COLO829 (cell line): ENCODE data around the gene PRR29.
A peak's percentile ranks its signal among the peaks of the same experiment; 100 is the strongest.
"Not testable (repeated sequence)": the region's sequence is repeated elsewhere in the genome, so short reads cannot be mapped to it uniquely, and the experiment has no call there.

Experiments used
- DNase-seq: peaks from one replicate; pipeline ENCODE4 v3.0.0; 2012; ENCODE audit warnings: low spot score

PRR29 gene

DNA sequence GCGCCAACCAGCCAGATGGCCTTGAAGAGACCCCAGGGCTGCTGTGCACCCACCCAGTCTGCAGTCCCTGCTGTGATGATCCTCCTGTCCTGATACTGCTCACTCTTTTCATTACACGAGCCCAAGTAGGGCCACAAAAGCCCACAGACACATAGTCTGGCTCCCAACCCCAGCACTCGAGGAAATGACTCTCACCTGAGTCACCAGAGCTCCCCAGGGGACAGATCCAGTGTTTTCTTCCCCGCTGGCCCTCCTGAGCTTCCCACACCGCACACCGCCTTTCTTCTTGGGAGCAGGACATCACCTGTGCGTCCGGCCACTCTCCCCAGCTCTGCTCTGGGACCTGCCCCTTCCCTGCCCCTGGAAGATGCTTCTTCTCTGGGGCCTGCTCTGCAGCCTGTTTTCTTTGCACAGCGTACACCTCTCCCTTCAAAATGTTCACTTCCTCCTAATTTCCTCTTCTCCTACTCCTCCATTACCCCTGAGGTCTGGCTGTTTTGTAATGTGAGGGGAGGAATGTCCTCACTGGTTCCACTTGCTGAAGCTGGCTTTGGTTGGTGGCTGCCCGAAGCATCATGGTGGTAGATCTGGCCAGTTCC, 23.5 kb upstream of the PRR29 start:
- DNase-seq, result peak; percentile 20

DNA sequence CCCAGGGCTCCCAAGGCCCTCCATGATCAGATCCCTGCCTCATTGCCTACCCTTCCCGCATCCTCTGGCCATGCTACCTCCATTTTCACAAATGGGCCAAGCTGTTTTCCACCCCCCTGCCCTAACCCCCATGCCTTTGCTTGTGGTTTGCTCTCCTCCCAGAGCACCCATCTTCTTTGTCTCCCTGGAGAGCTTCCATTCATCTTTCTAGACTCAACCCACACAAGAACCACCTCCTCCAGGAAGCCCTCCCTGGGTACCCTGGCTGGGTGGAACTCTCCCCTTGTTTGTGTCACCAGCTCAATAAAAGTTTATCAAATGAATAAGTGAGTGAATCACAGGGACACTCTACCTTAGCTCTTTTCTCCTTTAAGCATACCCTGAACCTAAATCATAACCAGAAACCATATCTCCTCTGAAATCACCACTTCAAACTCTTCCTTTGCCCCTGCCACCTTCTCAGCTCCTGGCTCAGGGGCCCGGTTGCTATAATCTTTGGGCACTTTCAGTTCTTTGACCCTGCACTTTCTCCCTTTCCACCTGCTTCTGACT, 22.5 kb upstream of the PRR29 start:
- DNase-seq, result no peak

DNA sequence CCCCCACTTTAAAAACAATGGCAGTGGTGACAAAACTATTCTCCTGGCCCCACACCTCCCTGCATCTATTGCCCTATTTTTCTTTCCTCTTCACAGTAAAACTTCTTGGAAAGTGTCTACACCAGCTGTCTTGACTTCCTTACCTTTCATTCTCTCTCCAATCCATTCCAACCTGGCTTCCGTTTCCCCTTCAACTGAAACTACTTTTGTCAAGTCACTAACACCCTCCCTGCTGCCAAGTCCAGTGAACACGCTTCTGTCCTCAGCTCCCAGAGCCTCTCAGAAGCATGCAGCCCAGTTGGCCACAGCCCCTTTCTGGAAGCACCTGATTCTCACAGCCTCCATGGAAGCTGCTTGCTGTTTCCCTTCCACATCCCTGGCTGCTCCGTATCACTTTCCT, 21.4 kb upstream of the PRR29 start:
- DNase-seq, result no peak

DNA sequence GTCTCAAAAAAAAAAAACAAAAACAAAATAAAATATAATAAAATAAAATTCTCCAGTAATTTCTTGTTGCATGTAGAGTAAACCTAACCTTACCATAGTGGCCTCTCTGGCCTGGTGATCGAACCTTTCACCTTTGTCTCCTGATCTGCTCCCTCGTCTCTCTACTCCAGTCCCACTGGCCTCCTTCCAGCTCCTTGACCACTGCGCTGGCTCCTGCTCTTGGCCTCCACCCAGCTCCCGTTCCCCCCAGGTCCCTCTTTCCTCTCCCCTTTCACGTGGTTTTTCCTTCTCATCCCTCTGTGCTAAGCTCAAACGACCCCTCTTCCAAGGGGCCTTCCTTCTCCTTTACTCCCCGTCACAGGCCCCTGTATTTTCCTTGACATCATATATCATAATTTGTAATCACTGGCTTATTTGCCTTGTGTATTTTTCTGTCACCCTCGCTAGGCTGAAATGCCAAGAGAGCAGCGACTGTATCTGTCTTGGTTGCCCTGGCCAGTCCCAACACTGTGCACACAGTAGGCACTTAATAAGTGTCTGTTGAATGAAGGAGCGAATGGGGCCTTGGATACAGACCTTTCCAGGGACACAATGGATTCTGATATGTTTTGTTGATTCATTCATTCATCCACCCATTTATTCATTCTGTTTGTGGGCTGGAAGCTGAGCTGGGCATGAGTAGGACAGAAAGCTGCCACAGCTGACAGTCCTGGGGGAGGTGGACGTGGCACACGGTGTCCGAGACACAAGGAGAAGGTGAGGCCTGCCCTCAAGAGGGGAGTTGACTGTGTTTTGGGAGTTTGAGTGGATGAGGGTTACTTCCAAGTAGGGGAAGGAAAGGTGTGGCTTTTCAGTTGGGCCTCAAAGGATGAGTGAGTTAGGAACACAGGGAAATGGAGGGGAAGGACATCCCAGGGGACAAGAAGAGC, 19.6 kb upstream of the PRR29 start:
- DNase-seq, result no peak

DNA sequence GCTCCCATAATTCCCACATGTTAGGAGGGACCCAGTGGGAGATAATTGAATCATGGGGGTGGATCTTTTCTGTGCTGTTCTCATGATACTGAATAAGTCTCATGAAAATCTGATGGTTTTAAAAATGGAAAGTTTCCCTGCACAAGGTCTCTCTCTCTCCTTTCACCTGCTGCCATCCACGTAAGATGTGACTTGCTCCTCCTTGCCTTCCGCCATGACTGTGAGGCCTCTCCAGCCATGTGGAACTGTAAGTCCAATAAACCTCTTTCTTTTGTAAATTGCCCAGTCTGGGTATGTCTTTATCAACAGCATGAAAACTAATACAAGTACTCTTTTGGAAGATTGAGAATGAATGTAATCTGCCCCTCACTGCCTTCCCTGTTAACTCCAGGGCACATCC, 15.5 kb upstream of the PRR29 start:
- DNase-seq, result not testable (repeated sequence)

DNA sequence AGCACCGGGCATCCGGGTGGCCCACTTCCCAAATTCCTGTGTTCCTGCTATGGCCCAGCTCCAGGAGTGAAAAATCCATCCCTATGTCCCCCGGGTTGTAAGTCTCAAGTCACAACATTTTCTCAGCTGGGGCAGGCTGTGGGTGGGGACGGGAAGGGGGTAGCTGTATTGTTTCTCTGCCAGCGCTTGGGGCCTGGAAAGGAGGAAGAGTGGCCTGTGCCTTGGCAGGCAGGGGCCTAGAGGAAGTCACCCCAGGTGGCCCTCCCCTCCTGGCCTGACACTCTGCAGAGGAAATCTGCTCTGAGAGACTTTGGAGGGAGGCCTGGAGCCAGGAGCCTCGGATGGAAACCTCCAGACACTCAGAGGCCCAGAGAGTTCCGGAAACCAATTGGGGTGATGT, 14.8 kb upstream of the PRR29 start:
- DNase-seq, result no peak

DNA sequence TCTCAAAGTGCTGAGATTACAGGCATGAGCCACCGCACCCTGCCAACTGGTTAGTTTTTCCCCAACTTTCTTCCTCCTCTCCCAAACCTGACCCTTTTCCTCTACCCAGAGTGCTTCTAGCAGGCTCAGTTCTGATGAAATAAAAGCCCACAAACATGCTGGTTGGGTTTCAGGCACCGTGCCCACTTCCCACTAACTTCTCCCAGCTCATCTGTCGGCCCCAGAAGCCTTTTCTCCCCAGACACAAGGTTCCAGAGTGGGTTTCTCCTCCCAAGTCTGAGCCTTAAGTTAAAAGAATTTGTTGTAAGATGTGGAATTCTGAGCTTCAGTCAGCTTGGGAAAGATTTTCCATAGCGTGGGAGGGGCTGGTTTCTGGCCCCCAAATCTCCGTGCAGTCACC, 13.9 kb upstream of the PRR29 start:
- no peak for DNase-seq

DNA sequence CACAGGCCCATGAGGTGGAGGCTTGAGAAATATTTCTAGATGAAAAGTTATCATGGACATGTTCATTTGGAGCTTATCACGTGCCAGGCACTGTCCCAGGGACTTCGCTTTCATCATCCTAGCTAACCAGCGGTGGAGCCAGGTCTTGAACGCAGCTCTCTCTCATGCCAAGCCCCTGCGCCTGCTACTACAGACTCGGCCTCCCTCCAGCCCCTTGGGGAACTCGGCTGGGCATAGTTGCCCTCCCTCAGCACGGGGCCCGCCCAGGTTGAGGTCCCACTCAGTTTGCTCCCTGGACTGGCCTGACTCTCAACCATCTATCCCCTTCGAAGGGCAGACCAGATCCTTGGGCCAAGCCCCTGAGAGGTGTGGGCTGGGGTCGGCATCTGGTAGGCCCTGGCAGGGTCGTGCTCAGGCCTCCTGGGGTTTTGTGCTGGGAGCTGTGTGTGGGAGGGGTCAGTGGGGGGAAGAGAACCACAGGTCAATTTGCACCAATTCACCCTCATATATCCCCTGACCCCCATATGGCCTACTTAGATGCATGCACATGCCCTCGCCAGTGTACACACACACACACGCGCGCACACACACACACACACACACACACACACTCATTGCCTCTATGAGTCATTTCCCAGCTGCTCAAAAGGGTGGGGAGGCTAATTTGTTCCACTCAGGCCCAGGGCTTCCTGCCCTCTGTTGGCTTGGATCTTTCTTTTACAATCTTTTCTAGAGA, 13.3 kb upstream of the PRR29 start:
- peak; percentile 66 for DNase-seq

DNA sequence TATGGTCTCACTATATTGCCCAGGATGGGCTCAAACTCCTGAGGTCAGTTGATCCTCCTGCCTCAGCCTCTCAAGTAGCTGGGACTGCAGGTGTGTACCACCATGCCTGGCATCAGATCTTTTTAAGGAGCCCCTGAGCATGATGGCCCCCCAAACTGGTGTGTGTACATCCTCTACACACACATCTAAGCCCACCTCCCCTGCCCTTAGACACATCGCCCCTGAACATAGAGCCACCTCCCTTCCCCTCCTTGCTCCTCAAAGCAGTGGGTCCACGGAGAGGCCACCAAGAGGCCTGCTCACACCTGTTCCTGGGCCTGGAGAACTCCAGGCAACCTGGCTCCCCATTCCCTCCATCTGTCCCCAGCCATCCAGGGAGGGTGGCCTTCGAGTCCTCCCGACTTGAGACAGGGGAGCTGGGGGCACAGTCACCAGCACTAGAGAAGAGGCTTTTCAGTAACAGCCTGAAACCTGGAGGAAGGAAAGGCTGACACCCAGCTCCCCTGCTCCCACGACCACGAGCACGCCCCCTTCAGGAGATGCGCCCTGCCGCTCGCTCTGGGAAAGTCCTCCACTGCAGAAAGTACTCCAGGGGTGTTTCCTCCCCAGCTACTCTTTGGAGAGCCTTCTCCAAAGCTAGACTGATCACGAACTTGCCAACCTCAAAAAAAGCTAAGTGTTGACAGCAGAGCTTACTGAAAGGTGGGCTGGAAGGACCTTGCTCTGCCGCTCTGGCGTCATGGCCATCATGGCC, 12.6 kb upstream of the PRR29 start:
- no peak for DNase-seq

DNA sequence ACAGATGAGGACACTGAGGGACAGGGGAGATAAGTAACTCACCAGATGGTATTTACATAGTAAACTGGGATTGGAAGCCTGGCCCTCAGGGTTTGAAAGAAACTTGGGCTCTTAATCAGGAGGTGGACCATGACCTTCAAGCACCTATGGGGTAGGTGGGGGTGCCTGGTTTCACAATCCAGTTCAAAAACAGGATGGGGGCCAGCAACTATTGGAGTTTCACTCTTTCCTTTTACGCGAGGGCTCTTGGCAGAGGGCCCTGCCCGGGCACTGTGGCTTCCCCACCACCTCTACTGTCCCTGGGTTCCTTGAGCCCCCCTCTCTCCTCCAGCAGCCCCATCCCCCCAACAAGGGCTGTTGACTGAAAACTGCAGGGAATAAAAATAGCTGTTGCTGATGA, 11.3 kb upstream of the PRR29 start:
- no peak for DNase-seq

DNA sequence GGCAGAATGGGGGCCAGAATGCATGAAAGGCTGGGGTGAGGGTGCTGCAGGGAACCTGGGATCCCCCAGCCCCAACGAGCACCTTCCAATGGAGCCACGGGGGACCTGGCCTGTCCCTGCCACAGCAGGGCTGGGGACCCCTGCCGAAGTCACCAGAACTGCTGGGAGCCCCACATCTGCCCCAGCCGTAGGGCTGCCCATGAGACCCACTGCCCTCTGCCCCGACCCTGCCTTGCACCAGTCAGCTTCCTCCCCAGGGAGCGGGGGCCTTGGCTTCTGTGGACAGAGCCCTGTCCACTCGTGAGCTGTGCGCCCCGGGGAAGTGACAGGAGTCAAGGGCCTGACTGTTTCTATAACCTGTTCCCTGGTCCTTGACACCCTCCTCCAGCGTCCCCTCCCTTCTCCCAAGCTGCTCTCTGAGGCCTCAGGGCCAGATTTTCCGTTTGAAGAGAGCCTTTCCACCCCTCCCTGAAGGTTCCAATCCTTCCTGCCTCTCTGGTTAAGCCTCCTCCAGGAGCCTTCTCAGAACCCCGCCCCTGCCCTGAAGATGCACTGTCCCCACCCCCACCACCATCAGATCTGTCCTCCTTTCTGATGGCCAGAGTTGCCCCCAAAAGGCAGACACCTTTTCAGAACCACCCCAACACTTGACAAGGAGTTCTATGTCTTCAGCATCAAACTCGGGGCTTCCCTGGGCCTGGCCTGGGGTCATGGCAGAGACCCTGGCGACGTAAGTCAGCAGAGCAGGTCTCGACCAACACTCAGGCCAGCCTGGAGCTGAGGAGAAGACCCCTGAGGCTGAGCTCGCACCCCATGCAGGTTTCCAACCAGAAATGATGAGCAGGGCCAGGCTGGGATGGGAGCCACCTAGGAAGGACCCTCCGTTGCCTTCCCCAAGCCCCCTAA, 10.7 kb upstream of the PRR29 start:
- DNase-seq, result no peak

DNA sequence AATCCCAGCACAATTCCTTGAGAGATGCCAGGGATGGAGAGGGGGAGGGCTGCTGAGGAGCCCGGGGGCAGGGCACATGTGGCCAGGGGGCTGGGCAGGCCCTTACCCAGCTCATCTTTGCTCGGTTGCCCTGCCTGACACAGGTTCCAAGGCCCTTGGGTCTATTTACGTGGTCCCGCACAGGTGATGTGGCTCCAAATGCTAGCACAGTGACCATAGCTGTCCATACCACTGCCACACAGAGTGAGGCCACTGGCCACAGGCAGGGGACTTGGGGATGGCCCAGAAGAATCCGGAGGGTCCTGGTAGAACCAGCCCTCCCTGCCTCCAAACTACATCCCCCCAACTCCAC, 10.0 kb upstream of the PRR29 start:
- no peak for DNase-seq

DNA sequence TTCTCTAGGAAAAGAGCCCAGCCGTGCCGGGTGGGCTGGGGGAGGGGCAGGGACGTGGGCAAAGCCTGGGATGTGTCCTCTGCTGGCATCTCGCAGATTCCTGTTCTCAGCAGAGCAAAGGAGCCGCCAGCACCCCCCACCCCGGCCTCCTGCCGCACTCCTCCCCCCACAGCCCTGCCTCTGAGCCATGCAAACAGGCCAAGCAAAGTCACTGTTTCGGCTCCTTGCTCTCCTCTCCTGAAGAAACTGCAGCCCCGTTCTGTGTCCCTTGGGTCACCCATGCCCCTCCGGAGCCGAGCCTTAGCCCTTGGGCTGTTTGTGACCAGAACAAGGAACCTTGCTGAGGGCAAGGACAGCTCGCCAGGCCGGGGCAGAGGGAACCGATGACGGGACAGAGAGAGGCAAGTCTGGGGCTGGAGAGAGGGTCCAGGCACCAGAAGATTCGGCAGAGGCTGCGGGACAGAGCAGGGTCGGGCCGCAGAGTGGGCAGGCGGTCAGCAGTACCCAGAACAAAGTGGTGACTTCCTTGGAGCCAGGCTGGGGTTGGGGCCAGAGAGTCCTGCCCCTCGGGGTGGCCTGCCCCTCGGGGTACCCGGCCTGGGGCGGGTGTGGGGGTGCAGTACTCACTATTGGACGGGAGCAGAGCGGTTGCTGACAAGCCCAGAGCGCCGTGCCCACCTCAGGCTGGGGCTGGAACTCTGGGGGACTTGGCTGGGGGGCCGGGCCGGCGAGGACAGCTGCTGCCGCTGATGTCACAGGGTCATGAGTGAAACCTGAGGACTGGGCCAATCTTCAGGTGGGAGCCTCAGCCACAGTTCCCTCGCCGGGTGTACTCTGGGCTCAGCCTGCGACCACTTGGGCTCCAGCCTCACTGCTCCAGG, 9.2 kb upstream of the PRR29 start:
- DNase-seq, result no peak

DNA sequence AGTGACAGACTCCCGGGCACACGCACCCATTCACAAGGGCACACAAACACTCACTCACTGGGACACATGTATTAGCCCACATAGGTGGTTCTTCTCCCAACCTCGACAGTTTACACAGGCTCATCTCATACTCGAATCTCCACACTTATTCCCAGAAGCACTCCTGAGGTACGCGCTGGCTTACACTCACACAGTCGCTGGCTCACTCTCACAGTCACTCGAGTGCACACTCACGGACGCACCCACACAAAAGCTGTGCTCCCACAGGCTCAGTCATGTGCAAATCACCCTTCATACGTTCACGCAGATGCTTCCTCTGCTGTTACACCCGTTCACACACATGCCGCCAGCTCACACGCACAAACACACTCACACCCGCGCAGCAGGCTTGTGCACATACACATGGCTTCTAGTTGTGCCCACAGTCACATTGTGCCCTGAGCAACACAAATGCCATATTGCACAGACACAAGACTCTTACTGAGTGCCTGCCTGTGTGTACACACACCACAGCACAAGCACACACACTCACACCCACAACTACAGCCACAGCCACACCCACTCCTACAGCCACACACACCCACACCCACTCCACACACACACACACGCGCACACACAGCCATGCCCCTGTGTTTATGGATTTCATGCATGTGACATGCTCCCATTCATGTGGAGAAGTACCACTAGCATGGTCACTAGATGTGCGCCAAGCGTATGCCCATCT, 8.4 kb upstream of the PRR29 start:
- DNase-seq, result no peak

DNA sequence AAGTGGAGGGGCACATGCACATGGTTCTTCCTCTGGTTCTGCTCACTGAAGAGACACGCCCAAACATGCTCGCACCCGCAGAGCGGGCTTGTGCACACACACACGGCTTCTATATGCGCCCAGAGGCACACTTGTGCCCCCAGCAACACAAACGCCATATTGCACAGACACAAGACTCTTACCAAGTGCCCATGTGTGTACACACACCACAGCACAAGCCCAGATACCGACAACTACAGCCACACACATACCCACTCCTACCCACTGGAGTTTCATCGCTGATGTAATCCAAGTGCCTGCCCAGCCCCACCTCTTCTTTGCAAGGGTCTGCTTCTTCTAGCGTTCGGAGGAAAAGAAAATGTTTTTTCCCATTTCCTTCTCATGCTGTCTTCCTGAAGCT, 6.5 kb upstream of the PRR29 start:
- DNase-seq, result no peak

DNA sequence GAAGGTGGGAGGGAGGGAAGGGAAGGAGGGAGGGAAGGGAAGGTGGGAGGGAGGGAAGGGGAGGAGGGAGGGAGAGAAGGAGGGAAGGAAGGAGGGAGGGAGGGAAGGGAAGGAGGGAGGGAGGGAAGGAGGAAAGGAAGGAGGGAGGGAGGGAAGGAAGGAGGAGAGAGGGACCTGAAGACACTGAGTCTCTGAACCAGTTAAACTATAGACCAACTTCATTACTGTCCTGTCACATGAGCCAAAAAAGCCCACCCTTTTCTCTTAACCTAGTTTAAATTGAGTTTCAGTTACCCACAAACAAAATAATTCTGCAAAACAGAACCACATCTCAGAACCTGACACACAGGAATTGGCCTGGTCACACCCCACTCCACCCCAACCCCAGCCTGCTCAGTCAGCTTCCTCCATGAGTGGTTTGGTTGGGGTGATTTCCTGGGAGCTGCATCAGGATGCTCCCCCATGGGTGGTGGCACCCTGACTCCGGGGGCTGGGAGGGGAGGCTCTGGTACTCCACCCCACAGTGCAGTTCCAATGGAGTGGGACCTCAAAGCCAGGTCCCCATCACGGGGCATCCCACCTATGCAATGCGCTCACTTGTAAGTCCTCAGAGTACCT, 4.7 kb upstream of the PRR29 start:
- no peak for DNase-seq

DNA sequence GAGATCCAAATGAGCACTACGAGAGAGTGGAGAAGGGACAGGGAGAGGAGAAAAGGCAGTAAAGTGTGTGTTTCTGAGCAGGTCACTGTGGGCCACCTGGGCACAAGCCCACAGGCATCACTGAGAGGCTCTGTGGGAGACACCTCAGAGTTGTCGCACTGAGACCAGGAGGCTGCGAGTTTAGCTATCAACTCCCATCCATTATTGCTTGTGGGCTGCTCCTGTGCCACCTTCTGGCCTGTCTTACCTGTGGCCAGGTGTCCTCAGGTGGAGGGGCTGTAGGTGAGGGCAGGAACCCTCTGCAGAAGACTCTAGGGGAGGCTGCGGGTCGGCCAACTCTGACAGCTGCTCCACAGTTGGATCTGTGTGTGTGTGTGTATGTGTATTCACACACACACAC, 2.5 kb upstream of the PRR29 start:
- DNase-seq, result no peak

DNA sequence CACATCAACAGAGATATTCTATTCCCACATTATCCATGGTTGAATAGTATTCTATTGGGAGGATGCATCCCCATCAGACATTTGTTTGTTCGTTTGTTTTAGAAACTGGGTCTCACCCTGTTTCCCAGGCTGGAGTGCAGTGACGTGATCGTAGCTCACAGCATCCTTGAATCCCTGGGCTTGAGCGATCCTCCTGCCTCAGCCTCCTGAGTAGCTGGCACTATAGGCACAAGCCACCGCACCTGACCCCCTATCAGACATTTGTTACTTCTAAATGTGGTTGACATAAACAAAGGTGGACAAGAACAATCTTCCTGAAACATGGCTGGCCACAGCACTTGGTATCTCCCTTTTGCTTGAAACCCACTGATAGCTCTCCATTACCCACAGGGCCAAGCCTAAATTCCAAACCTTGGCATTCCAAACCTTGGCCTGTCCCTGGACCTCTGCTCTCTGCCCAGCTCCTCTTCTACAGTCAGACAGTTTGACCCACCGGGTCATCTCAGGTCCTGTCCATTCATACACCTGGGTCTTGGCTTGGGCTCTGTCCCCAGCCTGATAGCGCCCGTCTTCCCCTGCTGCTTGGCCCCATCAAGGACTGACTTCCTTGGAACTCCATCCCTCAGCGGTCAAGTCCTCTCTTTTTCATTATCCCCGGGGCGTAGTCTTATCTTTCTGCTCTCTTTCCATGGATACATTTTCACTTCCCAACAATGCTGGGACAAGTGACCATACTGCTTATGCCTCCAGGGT, 1.5 kb upstream of the PRR29 start:
- no peak for DNase-seq
